GM18868 (cell line): Measurements from ENCODE around the gene BMP4.

Source experiments
- ATAC-seq: cut with Tn5 transposase; IDR thresholded peaks from one replicate; pipeline ENCODE4 v1.9.1; 2021; ENCODE audit warnings: mild to moderate bottlenecking, moderate library complexity; ENCODE audit not compliant: unreplicated experiment

Gene BMP4

GRCh38 chr14:53946404-53947093, 10.1 kb downstream of the BMP4 start:
- ATAC-seq: no peak

DNA sequence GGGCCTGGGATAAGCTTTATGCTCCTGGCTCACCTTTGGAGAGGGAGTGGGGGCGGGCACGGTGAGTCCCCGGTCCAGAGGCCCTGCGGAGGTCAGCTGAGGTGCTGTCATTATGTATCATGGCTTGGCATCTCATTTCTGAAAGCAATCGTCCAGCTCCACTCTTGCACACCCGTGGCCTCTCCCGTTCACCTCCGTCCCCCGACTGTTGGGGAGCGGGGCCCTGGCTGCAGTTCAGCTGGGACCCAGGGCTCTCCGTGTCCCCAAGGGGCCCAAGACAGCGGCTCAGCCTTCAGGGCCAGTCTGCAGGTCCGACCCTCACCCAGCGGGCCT, 10.6 kb downstream of the BMP4 start:
- no peak for ATAC-seq

- ATAC-seq: no peak
Measured at GRCh38 chr14:53943751-53944083, 12.9 kb downstream of the BMP4 start.

DNA sequence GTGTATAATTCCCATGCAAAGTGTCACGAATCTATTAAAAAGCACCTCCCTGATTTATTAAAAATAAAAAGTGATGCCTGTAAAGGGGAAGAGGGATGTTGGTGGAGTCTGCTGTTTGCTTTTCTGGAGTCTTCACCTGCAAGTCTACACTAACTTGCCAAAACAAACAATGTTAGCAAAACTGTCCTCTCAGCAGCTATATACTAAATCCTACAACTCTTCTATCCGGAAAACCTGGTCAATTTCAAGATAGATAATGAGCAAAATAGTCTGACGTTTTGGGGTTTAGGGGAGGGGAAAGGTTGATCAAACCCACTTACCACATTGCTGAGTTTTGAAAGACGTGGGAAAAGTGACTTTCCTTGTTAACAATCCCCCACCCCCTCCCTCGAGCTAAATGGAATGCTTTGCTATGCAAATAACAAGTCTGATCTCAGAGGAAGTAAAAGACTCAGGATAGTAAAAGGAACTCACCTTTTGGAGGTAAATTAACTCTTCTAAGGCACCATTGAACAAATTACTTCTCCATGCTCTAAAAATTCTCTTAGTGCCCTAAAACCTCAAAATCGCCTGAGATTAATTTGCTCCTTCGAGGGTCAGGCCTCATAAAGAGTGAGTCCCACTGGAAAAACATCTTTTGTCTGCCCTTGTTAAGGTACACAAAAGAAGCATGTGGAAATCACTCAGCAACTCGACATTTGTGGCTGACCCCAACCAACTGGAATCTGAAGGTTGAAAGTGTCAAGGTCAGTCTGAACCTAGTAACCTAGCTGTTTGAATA, 13.5 kb downstream of the BMP4 start:
- ATAC-seq: no peak

- no peak for ATAC-seq
Measured at GRCh38 chr14:53938136-53938837, 18.3 kb downstream of the BMP4 start.

GRCh38 chr14:53934778-53935414, 21.7 kb downstream of the BMP4 start:
- no peak for ATAC-seq

DNA sequence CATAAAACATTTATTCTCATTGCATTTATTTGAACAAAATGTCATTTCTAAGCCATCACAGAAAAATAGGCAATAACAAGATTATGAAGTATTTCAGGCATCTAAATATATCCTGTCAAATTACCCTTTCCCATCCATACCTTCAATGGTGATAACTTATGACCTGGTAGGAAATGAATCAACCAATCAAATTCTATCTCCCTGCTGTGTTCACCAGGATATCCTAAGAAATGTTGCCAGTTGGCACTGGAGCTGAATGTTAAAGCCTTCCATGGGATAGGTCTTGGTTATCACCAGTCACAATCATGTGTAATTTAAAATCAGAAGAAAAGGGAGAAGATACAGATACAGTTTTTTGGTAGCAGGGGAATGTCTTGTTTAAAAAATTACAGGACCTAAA, 23.7 kb downstream of the BMP4 start:
- ATAC-seq: no peak

- no peak for ATAC-seq
Measured at GRCh38 chr14:53929871-53930715, 26.5 kb downstream of the BMP4 start.

DNA sequence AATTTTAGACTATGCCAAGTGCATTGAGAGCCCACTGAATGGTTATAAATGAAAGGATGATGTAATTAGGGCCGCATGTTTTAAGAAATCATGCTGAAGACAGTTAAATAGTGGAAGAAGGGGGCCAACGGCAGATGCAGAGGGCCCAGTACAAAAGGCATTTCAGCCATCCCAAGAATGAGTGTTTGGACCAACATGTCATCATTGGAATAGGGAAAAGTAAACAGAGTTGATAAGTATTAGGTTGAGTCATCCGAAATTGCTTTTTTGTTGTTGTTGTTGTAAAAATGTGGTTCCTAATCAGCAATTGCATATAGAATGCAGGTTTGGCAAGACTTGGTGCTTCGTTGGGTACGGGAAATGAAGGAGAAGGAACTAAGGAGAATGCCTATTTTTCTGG, 29.5 kb downstream of the BMP4 start:
- ATAC-seq: no peak

DNA sequence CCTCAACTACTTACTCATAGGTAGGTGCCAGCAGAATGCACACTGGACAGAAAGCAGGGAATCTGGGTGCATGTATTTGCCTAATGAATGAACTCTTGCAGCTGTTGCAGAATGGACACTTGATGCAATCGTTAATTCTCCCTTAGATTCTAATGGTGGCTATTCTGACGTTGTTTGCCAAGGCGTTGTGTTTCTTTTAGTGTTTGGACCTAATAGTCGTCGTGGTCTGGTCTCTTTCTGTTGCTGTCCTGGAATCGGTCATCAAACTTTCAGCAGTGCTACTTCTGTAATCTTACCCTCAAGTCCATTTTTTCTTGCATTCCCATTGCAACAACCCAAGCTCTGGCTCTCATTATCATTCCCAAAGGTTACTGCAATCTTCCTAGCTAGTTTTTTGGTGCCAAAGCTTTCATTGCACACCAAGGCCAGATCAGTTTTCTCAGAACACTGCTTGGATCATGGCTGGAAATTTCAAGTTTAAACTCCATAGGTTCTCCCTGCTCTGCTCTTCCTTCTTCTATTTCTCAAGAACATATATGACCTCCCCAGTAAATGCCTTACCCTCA, 31.3 kb downstream of the BMP4 start:
- ATAC-seq: no peak

- ATAC-seq: no peak
Measured at GRCh38 chr14:53924753-53925152, 31.9 kb downstream of the BMP4 start.

GRCh38 chr14:53921027-53921426, 35.6 kb downstream of the BMP4 start:
- no peak for ATAC-seq

- ATAC-seq: no peak
Measured at GRCh38 chr14:53916239-53916638, 40.4 kb downstream of the BMP4 start.

GRCh38 chr14:53915364-53916014, 41.1 kb downstream of the BMP4 start:
- no peak for ATAC-seq

- ATAC-seq: no peak
Measured at GRCh38 chr14:53912021-53912420, 44.6 kb downstream of the BMP4 start.

- ATAC-seq: no peak
Measured at GRCh38 chr14:53908416-53908815, 48.2 kb downstream of the BMP4 start.

DNA sequence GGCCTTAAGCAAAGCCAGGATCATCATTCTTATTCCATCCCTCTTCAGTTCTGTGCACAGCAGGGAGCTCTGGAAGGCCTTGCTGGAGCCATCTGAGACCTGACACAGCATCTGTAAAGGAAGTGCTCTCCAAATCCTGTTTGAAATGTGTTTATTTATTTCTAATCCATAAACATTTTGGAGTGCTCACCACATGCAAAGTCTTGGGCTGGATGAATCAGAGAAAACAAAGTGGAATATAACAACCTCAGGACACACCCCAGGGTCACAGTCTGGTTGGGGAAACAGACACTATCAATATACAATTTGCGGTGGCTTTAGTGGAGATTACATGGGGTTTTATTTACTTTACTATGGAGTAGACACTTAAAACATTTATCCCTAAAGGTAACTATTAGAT, 54.3 kb downstream of the BMP4 start:
- no peak for ATAC-seq

DNA sequence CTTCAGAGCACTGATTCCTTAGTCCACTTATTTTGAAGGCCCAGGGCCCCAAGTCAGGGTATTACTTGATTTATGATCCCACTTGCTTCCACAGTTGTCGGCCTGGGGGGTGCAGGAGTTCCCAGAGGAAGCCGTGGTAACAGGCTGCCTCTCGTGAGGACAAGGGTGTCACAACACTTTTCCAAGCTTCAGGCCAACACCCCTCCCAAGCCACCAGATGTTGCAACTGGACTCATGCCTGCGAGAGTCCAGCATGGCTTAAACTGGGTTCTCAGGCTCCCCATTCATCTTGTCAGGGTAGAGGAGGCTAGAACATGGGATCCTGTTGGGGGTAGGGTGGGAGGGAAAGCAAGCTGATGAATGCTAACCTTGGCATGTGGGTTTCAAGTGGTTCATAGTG, 56.1 kb downstream of the BMP4 start:
- no peak for ATAC-seq
